ENCODE measurements around the gene CDH23. TPM values are rescaled to one million over a fixed set of nuclear protein-coding genes. Genes with fewer than 3 reads are reported as not detected.

CDH23 gene
- polyA plus RNA-seq, 2 of the 4 experiments (the other 2 are of a cell fraction) = 1.1 to 2.3 TPM

DNA sequence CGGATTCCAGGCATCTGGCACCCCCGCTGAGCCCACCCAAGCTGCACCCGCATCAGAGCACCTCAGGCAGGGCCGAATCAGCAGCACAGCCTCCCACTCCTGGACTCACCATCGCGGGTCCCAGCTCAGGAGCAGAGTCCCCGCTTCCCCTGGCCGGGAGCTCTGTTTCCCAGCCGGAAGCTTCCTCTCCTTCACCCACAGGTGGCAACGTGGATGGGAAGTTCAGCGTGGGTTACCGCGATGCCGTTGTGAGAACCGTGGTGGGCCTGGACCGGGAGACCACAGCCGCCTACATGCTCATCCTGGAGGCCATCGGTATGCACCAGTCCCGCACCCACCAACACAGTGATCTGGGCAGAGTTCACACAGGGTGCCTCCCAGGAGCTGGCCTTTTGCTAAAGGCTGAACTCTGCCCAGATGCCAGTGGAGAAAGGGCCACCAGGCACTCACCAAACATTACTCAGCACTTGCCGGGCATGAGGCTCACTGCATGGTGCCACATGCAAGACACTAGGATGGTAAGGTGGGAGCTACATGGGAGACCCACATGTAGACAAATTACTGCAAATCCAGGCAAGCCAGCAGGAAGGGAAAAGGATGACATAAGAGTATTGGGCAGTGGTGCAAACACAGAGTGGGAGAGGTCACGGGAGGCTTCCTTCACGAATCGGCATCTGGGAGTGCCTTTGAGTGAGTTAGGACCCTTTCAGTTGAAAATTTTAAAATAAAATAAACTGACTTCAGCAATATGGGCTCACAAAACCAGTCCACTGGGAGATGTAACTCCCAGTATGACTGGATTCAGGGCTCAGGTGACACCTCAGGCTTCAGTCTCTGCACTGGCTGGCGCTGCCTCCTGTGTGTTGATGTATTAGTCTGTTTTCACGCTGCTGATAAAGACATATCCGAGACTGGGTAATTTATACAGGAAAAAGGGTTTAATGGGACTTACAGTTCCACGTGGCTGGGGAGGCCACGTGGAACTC is 312.5 kb downstream of the CDH23 start:
- ChIA-PET POLR2A (interaction anchor here (0.7 kb wide), 1 partner anchor 390 kb away, joined by 3 read pairs; the partner anchor contains the start of gene SLC29A3), CTCF (interaction anchor here (0.6 to 9.3 kb wide), 47 partner anchors 7 to 407 kb away, joined by 3 to 133 read pairs (median 5); partner anchors contain the start of genes C10orf105, CDH23, SLC29A3 and VSIR)
- ATAC-seq (peak in 1 of 2 experiments; percentile 21; a peak in 1 of 6 replicates), FAIRE-seq (no peak), DNase-seq (ENCODE audit: low read depth in 1 of 2, low spot score in 1 of 2) (no peak)
- no peak for TF ChIP-seq TP53 (CRISPR knock-in tag; IDR thresholded peaks at IDR 0.05)
- TF ChIP-seq SMC3 (IDR thresholded peaks at IDR 0.05) = 0 out of 3 replicates have a peak, but pooled peaks have one; percentile 11
- WGBS (ENCODE audit: missing lambda C conversion rate) = 70% methylated on average over 28 of the region's 28 CpGs
- Histone ChIP-seq H3K27ac (peak overlapping the region in 1 of 2 experiments; percentile 52; a peak in 3 of 6 replicates), H3K4me3 (no peak overlapping the region), H3K9me3 (no peaks in the 10 kb centered on the region), H3K4me1 (peaks cover 20% of the 10 kb centered on the region), H3K4me2 (peak overlapping the region; percentile 20; the same call in 1 of the 3 replicates)

DNA sequence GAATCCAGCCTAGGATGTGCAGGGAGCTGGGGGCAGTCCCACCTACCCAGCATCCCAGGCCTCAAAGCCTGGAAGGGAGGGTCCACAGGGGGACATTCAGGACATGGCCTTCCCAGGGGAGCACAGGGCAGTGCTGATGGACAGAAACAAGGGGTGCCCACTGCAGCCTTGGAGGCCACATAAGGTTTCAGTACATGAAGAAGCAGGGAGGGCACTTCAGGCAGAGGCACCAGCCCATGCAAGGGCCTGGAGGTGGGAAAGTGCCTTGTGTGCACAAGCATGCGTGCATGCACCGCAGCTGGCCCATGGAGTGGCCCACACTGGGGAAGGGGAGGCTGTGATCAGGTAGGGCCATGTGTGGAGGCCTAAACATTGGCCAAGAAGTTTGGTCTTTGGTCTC is 313.8 kb downstream of the CDH23 start:
- POLR2A ChIA-PET = no interaction called here
- no peak for FAIRE-seq
- Histone ChIP-seq H3K4me3 (no peak overlapping the region), H3K4me1 (peaks cover 21% of the 10 kb centered on the region), H3K27ac (no peak overlapping the region), H3K9me3 (no peaks in the 10 kb centered on the region), H3K4me2 (no peak overlapping the region)
- DNase-seq (ENCODE audit: low read depth in 1 of 2, low spot score in 1 of 2) = no peak
- no peak for TF ChIP-seq CBX8 (IDR thresholded peaks at IDR 0.05)
- no peak for TF ChIP-seq EHF (CRISPR knock-in tag; IDR thresholded peaks at IDR 0.05)
- TF ChIP-seq HOXB13 (CRISPR knock-in tag; IDR thresholded peaks at IDR 0.05; ENCODE audit: low read depth) = no peak
- TF ChIP-seq, protein P1, sequence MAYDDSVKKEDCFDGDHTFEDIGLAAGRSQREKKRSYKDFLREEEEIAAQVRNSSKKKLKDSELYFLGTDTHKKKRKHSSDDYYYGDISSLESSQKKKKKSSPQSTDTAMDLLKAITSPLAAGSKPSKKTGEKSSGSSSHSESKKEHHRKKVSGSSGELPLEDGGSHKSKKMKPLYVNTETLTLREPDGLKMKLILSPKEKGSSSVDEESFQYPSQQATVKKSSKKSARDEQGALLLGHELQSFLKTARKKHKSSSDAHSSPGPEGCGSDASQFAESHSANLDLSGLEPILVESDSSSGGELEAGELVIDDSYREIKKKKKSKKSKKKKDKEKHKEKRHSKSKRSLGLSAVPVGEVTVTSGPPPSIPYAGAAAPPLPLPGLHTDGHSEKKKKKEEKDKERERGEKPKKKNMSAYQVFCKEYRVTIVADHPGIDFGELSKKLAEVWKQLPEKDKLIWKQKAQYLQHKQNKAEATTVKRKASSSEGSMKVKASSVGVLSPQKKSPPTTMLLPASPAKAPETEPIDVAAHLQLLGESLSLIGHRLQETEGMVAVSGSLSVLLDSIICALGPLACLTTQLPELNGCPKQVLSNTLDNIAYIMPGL (CRISPR knock-in tag; IDR thresholded peaks at IDR 0.05; ENCODE audit: borderline replicate concordance) = no peak
- no peak for TF ChIP-seq HOXB5 (CRISPR knock-in tag; IDR thresholded peaks at IDR 0.05)
- TF ChIP-seq, protein P2, sequence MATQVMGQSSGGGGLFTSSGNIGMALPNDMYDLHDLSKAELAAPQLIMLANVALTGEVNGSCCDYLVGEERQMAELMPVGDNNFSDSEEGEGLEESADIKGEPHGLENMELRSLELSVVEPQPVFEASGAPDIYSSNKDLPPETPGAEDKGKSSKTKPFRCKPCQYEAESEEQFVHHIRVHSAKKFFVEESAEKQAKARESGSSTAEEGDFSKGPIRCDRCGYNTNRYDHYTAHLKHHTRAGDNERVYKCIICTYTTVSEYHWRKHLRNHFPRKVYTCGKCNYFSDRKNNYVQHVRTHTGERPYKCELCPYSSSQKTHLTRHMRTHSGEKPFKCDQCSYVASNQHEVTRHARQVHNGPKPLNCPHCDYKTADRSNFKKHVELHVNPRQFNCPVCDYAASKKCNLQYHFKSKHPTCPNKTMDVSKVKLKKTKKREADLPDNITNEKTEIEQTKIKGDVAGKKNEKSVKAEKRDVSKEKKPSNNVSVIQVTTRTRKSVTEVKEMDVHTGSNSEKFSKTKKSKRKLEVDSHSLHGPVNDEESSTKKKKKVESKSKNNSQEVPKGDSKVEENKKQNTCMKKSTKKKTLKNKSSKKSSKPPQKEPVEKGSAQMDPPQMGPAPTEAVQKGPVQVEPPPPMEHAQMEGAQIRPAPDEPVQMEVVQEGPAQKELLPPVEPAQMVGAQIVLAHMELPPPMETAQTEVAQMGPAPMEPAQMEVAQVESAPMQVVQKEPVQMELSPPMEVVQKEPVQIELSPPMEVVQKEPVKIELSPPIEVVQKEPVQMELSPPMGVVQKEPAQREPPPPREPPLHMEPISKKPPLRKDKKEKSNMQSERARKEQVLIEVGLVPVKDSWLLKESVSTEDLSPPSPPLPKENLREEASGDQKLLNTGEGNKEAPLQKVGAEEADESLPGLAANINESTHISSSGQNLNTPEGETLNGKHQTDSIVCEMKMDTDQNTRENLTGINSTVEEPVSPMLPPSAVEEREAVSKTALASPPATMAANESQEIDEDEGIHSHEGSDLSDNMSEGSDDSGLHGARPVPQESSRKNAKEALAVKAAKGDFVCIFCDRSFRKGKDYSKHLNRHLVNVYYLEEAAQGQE (IDR thresholded peaks at IDR 0.05) = no peak
- no peak for TF ChIP-seq SMC3 (IDR thresholded peaks at IDR 0.05)
- TF ChIP-seq MAZ (IDR thresholded peaks at IDR 0.05; ENCODE audit: borderline replicate concordance, low read depth, low read length) = no peak
- TF ChIP-seq, protein P3, sequence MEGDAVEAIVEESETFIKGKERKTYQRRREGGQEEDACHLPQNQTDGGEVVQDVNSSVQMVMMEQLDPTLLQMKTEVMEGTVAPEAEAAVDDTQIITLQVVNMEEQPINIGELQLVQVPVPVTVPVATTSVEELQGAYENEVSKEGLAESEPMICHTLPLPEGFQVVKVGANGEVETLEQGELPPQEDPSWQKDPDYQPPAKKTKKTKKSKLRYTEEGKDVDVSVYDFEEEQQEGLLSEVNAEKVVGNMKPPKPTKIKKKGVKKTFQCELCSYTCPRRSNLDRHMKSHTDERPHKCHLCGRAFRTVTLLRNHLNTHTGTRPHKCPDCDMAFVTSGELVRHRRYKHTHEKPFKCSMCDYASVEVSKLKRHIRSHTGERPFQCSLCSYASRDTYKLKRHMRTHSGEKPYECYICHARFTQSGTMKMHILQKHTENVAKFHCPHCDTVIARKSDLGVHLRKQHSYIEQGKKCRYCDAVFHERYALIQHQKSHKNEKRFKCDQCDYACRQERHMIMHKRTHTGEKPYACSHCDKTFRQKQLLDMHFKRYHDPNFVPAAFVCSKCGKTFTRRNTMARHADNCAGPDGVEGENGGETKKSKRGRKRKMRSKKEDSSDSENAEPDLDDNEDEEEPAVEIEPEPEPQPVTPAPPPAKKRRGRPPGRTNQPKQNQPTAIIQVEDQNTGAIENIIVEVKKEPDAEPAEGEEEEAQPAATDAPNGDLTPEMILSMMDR (IDR thresholded peaks at IDR 0.05) = no peak
- TF ChIP-seq RCOR1 (IDR thresholded peaks at IDR 0.05; ENCODE audit: low read depth, low read length) = no peak
- TF ChIP-seq CBX2 (IDR thresholded peaks at IDR 0.05; ENCODE audit: borderline replicate concordance, low read depth) = no peak
- no peak for TF ChIP-seq POLR2A (IDR thresholded peaks at IDR 0.05; ENCODE audit: low read length)
- no peak for TF ChIP-seq JUNB (IDR thresholded peaks at IDR 0.05)
- TF ChIP-seq CHD4 (IDR thresholded peaks at IDR 0.05; ENCODE audit: borderline replicate concordance) = no peak
- no peak for TF ChIP-seq MAFK (IDR thresholded peaks at IDR 0.05; ENCODE audit: partially characterized antibody)
- 94% methylated on average over 2 of the region's 2 CpGs for WGBS (ENCODE audit: missing lambda C conversion rate)
- CTCF ChIA-PET = interaction anchor here (1.2 to 3.0 kb wide), 3 partner anchors 14 to 396 kb away, joined by 3 to 17 read pairs (median 7); partner anchors contain the start of gene SLC29A3
- ATAC-seq = no peak

Measured in A549 (cell line).